ENCODE results near the gene PXDN.
"Not testable (repeated sequence)": the region's sequence is repeated elsewhere in the genome, so short reads cannot be mapped to it uniquely, and the experiment has no call there.

Gene PXDN

GRCh38 chr2:1718339-1719220 lies 25.7 kb downstream of the PXDN start:
- DNase-seq, result no peak

DNA sequence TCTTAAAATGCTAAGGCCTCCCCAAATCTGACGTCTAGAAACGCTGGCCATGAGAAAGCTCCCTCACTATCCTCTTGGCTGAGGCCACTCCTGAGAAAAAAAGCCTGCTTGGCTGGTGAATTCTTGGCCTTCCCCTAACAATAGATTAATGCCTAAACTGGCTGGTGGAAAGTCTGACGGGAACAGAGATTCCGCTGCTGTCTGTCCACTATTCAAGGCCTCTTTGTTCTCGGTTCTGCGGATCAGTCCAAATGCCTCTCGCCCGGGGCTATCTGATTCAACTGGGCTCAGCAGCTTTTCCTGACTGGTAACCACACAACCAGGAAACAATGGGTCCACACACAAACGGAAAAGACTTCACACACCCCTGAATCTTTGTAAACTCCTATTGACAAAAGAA lies 27.2 kb downstream of the PXDN start:
- no peak for DNase-seq

DNA sequence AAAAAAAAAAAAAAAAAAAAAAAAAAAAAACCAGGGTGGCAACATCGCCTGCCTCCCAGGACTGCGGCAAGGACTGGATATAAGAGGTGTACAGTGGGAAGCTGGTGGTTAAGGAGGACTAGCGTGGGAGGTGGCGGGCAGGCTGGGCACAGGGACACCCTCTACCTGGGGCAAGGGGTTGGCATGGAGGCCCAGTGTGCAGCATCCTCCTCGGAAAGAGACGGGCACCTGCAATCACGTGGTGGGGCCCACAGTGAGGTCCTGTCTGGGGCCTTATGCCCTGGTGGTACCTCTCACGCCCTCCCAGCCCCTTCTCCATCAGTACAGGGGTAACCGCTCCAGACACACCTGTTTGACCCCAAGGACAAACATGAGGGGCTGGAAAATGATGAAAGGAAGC lies 27.9 kb downstream of the PXDN start:
- DNase-seq, result no peak

GRCh38 chr2:1716014-1716305 lies 28.4 kb downstream of the PXDN start:
- not testable (repeated sequence) for DNase-seq

DNA sequence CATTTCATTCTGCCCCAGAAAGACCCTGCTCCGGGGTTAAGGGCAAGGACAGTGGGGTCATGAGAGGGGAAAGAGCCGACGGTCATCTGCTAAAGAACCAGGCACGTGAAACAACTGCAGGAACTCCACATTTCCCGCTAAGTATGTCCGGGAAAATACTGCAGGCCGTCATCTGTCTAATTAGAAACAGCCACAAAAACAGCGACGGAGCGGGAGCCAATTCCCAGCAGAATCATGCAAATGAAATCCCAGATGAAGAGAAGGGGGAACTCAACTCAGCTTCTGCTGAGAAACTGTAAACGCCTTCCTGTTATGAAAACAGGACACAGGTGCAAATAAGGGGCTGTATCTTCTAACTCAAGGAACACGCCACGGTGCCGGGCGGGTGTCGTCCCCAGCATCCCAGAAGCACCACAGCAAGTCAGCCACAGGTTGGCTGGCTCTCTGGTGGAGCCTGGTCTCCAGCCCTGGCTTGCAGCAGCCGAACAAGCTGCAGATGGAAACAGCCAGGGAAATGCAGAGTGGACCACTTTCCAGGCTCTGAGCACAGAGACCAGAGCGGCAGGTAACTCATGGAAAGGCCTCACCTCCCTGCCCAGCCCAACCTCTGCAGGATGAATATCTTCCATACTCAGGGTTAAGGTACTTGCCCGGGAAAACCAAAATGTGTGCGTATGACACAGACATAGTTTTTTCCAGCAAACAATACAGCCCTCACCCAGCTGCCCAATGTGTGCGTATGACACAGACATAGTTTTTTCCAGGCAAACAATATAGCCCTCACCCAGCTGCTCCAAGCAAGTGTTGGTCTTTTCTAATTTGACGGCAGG lies 28.9 kb downstream of the PXDN start:
- DNase-seq, result no peak

GRCh38 chr2:1714291-1715064 lies 29.8 kb downstream of the PXDN start:
- no peak for DNase-seq

- DNase-seq, result no peak
Observed at GRCh38 chr2:1713839-1714236, 30.5 kb downstream of the PXDN start.

DNA sequence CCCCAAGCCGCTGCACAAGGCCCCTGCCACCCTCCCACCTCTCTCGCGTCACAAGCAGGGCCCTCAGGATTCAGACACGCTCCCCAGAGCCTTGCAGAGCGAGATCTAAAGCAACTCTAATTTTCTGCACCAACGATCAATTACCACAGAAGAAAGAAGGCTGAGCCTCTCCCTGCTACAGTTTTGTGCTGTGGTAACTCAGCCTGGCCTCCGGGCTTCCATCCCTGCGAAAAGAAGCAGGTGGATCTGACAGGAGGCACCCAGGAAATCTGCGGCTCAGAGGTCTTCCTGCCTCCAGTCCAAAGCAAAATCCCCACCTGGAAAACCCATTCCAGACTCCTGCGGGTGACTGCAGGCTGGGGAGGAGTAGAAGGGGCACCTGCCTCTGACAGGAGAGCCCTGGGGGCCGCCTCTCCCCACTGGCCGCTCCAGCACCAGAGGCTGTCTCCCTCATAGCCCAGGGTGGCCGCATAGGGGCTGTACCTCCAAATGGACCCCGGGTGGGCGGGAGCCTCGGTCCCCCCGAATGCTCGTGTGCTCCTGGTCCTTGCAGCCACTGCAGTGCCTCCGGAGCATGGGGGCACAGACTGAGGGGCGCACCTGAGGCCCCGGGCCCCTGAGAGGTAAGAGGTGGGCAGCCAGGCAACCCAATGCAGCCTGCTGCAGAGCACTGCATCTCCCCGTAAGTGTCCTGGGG lies 31.0 kb downstream of the PXDN start:
- no peak for DNase-seq

DNA sequence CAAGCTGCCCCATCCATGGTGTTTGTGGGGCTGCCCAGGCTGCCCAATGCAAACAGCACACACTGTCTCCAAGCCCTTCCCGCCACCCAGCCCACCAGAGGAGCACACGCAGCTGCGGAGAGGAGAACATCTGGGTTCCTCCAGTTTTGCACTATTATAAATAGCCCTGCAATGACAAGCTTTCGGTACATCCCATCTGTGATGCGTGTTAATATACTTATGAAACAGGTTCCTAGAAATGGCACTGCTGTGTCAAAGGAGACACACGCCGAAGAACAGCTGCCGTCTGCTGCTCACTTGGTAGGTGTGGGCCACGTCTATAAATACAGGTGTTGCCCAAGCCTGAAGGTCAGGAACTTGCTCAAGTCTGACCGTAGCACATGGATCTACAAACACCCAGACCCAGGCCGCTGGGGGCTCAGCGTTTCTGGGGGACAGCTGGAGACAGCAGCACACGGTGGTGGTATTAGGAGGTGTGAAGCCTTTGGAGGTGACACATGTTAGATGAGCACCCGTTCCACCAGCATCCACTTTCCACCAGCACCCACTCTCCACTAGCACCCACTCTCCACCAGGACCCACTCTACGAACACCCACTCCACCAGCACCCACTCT lies 34.3 kb downstream of the PXDN start:
- DNase-seq, result no peak

DNA sequence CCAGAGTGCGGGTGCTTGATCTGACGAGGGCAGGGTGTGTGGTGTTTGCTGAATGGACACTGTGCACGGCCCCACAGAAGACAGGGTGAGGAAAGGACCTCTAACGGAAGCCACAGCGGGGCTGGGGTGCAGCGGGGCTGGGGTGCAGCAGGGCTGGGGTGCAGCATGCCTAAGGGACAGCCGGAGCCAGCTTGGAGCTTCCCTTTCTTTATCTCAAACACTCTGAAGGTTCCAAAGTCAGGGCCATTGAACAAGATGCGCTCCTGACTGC lies 35.0 kb downstream of the PXDN start:
- no peak for DNase-seq

DNA sequence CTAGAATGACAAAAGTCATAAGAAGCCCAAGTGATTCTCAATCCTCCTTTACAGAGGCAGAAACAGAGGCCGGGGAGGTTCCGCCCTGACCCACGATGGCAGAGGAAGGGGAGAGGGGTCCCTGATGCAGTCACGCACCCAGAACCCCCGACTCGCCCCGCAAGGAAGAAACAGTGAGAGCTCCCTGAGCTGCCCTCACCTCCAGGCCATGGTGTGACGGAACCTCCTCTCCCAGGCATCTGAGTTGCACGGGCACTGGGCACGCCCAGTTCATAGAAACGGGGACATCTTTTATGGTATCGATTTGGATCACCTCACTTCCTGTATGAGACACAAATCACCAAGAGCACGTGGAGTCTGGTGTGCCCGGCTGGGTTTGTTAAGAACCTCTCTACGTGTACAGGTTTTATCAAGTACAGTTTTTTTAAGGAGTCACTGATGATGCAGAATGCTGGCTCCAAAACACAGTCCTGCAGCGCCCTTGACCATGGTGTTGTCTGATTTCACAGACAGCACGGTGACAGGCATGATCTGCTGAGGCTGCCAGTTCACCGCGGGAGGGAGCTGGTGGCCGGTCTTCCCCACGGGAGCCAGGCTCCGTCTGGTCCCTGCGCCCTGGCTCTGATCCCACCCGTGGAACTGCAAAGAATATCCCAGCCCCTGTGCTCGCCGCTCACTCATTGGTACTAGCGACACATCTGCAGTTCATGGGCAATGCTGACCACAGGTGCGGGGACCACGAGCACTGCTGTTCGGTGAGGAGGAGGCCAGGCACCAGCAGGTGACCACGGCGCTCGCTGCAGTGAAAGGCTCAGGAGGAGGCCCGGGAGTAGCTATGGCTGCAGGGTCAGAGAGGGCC lies 35.6 kb downstream of the PXDN start:
- DNase-seq, result no peak

DNA sequence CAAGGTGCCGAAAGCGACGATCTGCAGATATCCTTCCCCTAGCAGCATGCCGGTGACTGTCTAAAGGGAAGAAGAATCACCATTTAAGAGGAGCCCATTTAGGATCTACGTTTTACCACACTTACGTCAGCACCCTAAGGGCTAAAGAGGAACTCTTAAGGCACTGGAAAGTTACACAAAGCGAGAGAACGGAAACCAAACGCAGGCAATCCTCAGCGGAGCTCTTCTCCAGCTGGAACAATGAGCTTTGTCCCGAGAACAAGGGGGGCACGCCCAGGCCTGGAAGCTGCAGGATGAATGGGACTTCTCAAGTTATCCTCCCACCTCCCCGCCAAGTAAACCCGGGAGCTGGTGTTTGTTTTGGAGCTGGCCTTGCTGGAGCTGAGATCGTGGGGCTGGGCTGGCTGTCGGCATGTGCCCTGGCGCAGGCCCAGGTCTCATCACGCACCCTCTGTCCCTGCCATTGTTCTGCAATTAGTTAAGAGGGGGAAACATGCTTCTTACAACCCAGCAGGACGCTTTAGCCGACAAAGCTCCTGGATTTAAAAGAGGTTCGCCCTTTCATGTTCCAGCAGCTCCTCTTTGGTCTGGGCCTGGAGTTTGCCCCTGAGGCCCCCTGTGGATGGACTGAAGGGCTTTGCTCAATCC lies 36.4 kb downstream of the PXDN start:
- DNase-seq, result no peak

- DNase-seq, result not testable (repeated sequence)
Observed at GRCh38 chr2:1706089-1706841, 38.0 kb downstream of the PXDN start.

DNA sequence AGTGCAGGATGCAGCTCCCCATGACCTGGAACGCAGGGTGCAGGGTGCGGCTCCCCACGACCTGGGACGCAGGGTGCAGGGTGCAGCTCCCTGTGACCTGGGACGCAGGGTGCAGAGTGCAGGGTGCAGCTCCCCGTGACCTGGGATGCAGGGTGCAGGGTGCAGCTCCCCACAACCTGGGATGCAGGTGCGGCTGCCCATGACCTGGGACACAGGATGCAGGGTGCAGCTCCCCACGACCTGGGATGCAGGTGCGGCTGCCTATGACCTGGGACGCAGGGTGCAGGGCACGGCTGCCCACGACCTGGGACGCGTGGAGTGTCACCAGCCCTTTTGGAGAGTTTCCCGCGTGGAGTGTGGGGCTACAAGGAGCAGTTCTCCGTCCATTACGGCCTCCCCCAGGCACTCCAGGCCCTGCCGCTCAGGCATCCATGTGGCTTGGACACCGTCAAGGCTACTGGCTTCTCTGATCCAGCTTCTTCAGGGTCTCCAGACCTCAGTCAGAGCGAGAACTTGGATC lies 38.7 kb downstream of the PXDN start:
- no peak for DNase-seq

GRCh38 chr2:1704631-1705556 lies 39.4 kb downstream of the PXDN start:
- no peak for DNase-seq

- no peak for DNase-seq
Observed at GRCh38 chr2:1702186-1702565, 42.1 kb downstream of the PXDN start.

- DNase-seq, result no peak
Observed at GRCh38 chr2:1701556-1702185, 42.6 kb downstream of the PXDN start.

GRCh38 chr2:1701020-1701419 lies 43.3 kb downstream of the PXDN start:
- DNase-seq, result no peak
